GM21447 (cell line): Measurements from ENCODE around the gene SLPI.

Experiments used
- ATAC-seq: cut with Tn5 transposase; IDR thresholded peaks from one replicate; pipeline ENCODE4 v1.9.1; 2021; ENCODE audit not compliant: unreplicated experiment

SLPI gene, protein sequence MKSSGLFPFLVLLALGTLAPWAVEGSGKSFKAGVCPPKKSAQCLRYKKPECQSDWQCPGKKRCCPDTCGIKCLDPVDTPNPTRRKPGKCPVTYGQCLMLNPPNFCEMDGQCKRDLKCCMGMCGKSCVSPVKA

DNA sequence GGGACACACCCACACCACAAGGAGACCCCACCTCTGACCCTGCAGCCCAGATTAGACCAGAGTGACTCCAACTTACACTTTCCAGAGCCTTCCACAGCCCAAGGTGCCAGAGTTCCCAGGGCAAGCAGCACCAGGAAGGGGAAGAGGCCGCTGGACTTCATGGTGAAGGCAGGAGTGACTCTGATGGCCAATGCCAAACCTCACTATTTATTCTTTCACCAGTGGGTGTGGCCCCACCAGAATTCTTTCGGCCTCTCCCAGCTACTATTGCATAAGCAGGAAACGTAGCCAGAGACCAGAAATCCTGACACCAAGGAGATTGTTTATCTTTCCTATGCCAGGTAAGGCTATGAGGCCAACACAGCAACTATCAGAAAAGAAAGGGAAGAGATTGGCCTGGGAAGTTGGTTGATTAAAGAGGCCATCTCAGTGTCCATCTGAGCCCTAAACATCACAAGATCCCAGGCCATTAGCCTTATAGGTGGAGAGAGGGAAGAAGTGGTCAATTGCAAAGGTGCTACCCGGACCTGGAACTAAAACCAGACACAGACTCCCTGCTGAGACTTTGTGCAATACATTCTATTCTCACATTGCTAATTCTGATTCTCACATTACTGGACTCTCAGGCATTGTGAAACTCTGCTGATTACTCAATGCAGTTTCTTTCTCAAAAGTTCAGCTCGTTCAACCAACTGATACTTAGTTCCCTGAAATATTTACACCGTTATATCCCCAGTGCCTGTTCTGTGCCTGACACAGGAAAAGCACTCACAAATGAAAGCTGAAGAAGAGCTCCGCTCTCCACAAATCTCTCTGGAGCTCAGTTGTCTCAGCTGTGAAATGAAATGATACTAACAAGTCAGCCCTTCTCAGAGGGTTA is at the start of gene SLPI:
TSS of gene SLPI (minus strand) at position 182 of the 880 bp plus-strand sequence. CDS start at position 161, 21 bp downstream.
- no peak for ATAC-seq

DNA sequence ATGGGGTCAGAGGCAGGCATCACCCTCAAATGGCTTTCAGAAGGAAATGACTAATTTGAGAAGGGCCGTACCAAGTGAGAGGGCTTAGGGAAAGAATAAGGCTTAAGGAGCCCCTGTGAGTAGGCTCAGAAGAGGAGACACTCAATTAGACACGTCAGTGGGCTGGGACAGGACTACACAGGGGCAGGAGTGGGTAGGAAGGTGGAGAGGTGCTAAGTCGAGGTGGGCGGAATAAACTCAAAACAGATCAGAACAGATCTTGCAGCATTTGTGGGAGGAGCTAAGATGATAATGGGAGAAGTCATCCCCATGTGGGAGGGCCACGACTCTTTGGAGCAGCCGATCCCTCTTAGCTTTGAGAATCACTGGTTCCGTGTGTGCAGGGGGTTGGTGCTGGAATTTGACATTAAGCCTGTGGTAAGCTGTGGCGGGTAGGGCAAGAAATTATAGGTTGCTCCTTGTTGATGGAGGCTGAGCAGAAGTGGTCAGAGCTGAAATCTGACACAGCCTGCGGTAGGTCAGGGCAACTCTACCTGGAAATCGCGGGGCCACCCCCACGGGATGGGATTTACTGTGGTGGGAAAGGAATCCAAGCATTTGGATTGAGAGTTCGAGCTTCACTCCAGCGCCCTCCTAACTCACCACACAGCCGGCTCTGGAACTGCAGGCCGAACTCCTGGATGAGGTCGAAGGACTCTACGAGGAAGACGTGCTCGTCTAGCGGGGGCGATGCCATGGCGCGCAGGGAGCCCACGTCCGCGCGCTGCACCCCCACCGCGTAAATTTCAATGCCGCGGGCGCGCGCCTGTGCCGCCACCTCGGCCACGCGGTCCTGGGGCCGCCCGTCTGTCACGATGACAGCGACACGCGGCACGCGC is 49.5 kb upstream of the SLPI start:
- ATAC-seq, result no peak

DNA sequence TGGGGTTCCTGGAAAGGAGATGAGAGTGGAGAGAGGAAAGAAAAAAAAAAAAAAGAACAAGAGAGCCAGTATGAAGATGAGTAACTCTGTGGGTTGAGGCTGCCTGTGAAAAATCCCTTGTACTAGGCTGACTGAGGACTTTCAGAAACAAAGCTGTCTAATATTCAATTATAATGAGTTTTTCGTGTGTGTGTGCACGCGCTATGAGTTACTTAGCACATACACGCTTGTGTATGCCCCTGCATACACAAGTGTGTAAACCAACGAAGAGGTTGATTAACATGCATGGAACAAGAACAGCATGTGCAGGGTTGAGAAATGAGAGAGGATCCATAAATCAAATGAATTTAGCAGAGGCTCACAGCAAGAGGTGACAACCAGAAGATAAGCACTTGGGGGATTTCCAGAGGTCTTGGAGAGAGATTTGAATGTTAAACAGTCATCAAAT is 47.5 kb upstream of the SLPI start:
- ATAC-seq, result no peak

DNA sequence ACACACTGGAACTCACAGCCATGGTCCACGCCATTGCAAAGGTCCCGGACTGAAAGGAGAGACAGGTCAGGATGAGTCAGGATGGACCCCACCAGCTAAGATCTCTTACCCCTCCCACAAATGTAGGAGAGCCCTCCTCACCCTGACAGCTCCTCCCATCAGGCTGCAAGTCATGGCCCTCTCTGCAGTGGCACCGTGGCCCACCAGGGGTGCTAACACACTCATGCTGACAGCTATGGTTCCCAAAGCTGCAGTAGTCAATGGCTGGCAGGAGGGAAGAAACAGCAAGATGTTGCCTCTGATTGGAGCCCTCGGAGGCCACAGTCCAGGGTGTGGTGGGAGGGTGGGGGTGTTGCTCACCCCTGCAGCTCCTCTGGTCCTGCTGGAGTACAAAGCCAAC is 46.6 kb upstream of the SLPI start:
- no peak for ATAC-seq

DNA sequence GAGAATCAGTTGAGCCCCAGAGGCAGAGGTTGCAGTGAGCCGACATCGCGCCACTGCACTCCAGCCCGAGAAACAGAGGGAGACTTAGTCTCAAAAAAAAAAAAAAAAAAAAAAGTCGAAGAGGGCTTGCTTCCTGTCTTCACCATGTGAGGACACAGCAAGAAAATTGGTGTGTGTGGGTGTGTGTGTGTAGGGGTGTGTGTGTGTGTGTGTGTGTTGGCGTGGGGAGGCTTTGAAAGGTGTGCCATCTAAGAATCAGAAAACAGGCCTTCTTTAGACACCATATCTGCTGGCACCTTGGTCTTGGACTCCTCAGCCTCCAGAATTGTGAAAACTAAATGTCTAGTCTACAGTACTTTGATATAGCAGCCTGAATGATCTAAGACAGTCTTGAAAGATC is 45.4 kb upstream of the SLPI start:
- ATAC-seq, result no peak

DNA sequence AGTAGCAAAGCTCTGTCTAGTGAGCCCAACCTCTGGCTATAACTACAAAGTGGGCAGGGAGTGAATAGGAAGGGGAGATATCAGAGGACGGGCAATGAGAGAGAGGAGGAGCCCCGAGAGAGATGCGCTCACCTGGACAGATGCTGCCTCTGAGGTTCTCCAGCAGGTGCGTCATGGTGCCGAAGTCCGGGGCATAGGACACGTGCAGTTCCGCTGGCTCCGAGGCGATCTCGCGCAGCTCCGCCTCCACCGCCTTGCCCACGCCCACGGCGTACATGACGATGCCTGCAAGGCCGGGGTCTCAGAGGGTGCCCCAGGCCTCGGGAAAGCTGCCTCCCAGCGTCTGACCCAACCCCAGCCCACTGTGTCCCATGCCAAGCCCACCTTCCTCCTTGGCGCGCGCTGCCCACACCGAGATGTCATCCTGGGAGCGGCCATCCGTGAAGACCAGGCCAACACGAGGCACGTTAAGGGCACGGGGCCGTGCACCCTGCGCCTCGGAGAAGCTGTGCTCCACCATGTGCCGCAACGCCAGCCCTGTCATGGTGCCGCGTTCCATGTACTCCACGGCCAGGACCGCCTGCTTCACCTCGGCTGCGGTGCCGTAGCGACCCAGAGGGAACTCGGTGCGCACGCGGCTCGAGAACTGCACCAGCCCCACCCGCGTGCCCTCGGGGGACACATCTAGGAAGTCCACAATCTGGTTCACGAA is 43.6 kb upstream of the SLPI start:
- ATAC-seq, result no peak

DNA sequence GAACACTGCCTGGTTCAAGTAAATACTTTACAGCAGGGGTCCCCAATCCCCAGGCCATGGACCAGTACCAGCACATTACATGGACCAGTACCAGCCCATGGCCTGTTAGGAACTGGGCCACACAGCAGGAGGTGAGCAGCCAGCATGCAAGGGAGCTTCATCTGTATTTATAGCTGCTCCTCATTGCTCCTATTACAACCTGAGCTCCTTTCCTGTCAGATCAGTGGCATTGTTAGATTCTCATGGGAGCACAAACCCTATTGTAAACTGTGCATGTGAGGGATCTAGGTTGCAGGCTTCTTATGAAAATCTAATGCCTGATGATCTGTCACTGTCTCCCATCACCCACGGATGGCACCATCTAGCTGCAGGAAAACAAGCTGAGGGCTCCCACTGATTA is 40.3 kb upstream of the SLPI start:
- ATAC-seq, result no peak

DNA sequence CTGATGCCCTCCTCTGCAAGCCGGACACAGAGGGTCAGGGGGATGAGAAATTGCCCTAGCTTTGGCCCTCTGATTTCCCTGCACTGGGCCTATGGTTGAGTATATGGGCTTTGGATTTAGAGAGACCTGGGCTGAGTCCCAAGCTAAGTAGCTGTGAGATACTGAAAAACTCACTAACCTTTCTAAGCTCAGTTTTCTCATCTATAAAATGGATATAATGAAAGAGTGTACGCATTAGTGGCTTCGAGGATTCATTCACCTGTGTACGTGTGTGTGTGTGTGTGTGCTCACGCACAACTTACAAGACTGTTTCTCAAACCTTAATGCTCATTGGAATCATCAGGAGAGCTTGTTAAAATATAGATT is 39.6 kb upstream of the SLPI start:
- no peak for ATAC-seq

DNA sequence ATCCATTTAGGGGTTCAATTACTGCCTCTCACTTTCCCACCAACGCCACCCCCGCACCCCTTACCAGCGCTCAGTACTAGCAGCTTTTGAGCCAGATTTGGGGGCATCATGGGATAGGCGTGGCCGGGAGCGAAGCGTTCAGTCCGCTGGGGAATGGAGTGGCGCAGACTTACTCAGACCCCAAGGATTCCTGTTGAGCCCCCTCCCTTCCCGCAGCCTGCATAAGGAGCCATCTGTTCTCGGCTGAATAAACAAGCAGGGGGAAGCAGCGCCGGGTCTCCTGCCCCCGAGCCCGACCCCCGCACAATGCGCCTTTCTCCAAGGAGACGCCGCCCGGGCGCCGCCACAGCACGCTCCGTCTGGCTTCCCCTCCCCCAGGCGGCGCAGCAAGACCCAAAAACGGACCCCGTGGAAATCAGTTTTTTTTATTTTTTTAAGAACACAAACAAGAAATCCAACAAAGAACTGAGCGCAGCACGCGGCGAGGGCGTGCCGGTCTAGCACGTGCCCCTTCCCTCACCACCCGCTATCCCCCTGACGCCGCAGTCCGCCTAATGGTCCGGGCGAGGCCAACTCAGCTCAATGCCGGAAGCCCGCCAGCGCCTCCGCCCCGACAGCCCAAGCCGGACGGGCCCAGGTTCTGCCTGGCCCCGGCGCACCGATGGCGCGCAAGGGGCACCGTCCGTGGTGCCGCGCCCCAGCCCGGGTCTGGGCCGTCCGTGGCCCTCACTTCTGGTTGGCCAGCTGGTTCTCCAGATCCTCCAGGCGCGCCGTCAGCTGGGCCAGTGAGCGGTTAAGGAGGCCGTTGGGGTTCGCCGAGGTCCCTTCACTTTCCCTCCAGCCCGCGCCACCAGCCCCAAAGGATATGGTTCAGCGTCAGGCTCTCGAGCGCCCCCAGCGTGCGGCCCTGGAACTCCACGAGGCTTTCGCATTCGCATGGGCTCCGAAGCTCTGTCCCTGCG is 39.0 kb upstream of the SLPI start:
- no peak for ATAC-seq

DNA sequence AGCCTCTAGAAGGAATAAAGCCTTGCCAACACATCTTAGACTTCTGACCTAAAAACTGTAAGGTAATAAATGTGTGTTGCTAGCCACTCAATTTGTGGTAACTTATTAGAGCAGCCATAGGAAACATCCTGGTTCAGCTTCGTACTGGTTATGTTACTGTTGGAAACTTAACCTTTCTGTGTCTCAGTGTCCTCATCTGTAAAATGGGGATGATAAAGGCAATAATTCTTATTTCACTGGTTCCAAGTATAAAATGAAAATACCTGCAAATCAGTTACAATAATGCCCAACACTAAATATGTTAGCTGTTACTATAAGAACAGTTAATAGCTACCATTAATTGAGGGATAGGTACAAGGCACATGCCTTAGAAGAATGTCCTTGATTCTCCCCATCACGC is 38.0 kb upstream of the SLPI start:
- no peak for ATAC-seq

DNA sequence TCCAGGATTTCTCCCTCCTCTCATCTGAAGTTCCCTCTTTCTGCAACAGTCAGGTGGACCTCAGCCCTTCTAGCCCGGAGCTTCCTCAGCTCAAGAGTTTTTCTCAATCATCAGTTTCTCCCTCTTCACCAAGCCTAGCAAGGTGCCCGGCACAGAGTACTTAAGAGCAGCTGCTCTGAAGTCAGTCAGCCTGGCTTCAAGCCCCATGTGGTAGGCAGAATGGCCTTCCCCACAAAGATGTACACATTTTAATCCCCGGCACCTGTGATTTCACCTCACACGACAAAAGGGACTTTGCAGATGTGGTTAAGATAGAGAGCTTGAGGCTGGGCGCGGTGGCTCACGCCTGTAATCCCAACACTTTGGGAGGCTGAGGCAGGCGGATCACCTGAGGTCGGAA is 37.2 kb upstream of the SLPI start:
- ATAC-seq, result no peak

DNA sequence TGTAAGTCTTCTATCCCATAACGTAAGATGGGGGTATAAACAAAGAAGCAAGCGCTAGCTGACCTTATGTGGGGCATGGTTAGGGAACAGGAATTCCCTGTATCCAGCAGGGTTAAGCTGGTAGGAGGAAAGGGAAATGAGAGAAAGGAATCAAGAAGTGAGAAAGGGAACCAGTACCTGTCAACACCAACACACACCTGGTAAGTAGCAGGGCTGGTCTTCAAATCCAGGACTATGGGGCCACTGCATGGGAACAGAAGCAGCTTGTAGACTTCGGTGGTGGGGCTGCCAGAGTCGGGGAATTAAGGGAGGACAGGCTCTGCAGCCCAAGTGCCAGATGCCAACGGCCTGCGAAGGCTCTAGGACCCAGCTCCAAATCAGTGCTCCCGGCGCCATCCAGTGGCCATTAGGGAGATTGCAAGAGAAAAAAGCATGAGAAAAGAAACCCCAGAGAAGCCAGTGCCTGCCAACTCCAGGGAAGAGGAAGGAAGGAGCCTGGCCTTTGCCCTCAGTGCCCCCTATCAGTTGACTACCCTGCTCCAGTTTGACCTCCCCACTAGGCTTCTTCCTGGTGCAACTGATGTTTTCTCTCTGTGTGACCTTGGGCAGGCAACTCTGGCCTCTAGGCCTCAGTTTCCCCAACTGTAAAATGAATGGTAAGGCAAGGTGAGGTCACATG is 36.5 kb upstream of the SLPI start:
- no peak for ATAC-seq

DNA sequence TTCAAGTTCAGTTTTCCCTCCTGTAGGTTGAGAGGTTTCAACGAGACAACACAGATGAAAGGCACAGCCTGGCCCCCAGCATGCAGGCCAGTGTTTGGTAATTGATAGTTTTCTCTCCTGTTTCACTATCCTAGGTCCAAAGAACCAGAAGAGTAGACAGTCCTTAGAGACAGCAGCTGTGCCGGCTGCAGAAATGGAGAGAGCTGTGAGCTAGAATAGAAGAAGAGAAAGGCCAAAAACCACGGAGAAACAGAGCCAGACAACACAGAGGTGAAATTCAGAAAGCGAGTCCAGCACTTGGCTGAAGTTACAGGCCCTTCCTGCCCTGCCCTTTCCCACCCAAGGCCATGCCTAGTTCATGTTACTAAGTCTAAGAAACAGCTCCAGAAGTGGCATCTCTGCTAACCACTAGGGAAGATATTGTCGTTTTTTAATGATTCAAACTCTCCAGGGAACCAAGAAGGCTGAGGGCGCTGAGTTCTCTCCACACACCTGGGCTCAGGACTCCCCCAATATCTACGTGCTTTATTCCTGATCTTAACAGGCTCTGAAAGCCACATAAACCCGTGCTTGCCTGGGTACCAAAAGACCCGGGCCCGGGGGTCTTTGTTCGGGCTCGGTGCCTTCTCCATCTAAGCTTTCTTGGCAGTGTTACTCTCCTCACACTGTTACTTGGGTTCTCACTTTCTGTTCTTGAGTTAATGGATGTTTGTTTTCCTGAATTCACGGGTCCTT is 35.7 kb upstream of the SLPI start:
- ATAC-seq, result no peak

DNA sequence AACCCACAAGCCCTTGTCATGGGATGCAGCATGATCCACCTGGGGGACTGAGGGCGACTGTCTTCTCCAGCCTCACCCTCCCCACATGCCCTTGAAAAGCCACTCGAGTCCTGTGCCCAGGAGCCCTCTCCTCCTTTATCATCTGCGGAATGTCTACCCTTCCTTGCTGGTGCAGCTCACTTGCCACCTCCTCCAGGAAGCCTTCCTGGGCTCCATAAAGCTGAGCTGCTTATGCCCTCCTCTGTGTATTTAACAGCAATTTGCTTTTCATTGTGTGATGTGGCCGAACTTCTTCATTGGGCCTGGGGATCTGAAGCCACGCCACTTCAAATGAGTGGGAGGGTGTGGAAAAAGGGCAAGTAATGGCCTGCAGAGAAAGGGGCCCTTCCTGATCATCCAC is 34.5 kb upstream of the SLPI start:
- ATAC-seq, result no peak

DNA sequence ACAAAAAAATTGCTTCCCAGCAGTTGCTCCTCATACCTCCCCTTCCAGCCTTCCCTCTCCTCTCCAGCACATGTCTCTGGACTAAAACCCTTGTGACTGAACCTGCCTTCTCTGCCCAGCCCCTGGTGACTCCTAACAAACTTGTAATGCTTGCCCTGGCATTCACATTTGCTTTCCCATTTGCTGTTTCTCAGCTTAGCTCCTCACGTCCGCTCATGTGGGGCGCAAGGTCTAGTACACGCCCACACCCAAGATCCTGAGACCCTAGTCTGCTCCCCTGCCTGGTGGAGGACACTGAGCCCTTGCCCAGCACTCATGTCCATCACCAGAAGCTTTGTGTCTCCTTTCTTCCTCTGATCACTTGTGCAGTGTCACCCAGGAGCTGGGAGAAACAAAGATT is 34.0 kb upstream of the SLPI start:
- no peak for ATAC-seq

DNA sequence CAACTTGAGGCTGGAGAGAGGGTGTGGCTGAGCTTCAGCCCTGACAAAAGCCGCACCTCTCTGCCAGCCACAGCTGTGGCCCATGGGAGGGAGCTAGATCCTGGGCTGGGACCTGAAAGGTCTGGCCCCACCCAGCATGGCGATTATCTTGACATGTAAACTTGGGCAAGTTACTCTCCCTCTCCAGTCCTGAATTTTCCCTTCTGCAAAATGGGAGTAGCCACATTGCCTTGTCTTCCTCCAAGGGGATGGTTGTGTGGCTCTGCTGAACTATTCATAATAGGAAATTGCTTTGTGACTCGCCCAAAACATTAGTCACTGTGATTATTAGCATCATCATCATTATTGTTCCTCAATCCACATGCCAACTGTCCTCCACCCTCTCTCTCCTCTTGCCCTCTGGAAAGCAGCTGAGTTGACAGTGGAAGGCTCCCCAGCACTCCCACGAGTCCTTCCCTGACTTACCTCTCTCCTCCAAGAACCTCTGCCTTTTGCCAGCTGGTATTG is 29.2 kb upstream of the SLPI start:
- ATAC-seq, result no peak

DNA sequence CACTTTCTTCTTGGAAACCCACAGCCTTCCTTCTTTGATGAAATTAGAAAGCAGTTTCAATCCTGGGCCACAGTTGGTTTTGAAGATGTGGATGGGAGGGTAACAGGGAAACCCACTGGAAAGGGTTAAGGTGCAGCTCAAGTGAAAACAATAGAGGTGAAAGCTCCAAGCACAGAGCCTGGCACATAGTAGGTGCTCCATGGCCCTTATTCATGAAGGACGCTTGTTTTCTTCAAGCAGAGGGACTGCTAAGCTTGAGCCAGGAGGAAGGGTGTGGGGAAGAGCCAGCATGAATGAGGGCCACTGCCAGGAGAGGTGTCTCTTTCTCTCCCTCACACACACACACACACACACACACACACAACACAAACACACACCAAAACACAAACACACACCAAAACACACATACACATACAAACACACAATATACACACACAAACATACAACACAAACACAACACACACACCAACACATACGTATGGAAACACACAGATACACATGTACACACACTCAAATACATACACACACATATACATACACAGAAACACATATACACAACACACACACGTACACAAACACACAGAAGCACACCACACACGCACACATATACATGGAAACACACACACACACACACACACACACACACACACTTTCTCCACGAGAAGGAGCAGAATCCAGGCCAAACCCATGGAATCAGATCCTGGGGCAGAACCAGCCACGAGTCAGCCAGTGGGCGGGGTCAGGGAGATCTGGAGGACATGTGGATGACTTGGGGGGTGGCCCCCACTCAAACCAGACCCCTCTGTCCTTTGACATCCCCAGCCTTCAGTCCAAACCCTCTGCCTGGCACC is 28.6 kb upstream of the SLPI start:
- ATAC-seq, result no peak

DNA sequence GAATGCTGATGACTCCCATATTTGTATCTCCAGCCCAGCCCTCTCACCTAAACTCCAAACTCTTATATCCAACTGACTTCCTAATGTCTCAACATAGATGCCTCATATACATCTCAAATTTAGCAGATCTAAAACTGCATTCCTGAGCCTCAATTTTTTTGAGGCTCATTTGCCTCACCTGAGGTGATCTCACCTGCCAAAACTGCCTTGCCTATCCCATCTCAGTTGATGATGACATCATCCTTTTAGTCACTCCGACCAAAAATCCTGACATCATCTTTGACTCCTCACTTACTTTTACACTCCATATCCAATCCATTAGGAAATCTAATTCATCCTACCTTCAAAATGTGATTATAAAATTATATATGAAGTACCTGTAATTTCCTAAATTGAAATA is 25.6 kb upstream of the SLPI start:
- ATAC-seq, result no peak
